ENCODE data around the gene SLC9A2.
A peak's percentile ranks its signal among the peaks of the same experiment; 100 is the strongest.

The SLC9A2 gene

DNA sequence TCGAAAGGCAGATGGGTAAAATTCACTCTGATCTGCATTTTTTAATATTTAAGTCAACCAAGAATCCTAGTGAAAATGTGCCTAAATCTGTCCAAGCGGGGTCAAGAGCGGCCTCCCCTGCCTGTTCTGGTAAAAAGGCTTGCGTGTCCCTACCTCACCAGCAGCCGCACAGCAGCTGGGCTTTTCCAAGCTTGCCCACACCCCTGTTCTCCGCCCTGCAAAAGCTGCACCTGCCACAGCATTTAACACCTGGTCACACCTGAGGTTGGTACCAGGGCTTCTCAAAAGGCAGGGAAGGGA lies 116.7 kb downstream of the SLC9A2 start:
- DNase-seq, result no peak

GRCh38 chr2:102736410-102737409 lies 117.4 kb downstream of the SLC9A2 start:
- DNase-seq, result peak; percentile 54

- no peak for DNase-seq
Measured at GRCh38 chr2:102737431-102737830, 118.1 kb downstream of the SLC9A2 start.

- no peak for DNase-seq
Measured at GRCh38 chr2:102743259-102743658, 123.9 kb downstream of the SLC9A2 start.

- no peak for DNase-seq
Measured at GRCh38 chr2:102748107-102748506, 128.8 kb downstream of the SLC9A2 start.

GRCh38 chr2:102749938-102750337 lies 130.6 kb downstream of the SLC9A2 start:
- no peak for DNase-seq

DNA sequence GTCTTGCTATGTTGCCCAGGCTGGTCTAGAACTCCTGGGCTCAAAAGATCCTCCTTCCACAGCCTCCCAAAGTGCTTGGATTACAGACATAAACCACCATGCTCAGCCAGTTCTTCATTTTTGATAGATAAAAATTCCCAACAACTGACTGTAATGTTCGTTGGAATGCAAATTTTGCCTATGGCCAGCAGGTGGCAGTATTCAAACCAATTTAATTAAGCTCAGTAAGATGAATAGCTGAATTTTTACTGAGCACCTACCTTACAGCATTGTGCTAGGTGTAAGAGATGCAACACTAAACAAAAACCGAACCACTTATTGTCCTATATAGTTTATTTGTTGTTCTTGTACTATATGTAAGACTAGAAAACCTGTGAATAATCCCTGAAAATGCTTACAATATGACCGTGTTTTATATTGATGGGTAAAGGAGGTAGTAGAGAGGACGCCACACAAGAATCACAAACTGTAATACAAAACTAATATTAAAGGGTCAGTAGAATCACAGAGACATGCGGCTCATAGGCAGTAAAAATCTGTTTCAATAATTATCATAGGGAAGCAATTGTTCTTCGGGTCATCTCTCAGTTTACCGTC lies 134.3 kb downstream of the SLC9A2 start:
- DNase-seq, result peak; percentile 57

DNA sequence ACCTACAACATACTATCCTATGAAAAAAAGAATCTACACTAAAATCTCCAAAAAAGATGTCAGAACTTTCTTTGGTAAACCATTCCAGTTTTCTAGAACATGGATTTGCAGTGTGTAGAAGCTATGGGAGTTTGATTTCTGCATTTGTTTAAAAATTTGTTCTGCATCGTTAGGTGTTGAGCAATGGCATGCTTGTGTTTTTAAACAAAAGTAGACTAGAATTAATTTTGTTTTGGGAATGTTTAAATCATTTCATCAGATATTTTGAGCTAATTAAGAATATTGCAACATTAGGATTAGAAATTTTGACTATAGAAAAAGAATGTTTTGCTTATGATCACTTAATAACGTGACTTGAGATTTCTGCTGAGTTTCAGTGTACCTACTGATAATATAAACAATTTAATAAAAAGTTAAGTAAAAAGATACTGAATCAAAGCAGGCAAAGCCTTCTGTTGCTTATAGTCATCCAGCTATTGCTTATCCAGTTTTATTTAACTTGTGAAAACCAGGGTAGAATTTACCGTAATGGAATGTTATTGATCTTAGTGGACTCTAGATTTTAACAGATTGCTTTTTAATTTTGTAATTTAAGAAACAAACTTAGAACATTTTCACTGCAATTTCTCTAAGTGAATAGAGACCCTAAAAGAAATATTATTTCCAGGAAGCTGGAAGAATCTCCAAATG lies 135.2 kb downstream of the SLC9A2 start:
- DNase-seq, result no peak

DNA sequence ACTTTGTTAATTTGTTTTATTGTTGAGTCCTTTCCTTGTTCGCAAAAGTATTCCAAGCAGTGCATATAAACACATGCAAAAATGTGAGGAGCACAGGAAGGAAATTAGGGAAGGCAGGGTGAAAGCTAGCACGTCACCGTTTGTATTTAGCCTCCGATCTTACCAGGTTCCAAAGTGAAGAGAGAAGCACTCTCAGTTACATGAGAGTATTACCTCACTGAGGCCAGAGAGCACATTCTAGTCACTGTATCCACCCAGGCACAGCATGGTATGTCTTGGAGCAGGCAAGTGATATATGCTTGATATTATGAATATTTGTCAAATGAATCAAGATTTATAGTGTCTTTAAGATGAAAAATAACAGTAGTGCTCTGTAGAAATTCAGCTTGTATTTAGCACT lies 135.9 kb downstream of the SLC9A2 start:
- DNase-seq, result no peak

DNA sequence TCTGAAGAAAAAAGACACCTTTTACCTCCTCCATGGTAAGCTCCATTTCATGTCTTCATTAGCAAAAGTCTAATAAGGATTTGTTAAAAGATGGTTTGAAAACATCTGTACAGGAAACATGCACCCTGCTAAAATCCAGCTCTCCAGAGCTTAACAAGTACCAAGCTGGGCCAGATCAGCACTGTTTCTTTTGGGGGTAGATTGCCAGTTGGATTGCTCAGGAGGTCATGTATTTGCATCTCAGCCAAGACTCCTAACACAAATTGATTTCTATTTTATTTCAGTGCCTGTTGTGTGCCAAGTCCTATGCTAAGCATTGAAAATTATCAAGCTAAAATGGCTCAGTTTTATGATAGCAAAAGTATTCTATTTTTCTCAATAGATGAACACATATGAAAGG lies 139.1 kb downstream of the SLC9A2 start:
- no peak for DNase-seq
